Uterus (tissue), 2 donors: ENCODE data around the gene CEP78.

Source experiments
- POLR2A ChIP-seq, 2 donors: fragments of 450-650 bp; IDR thresholded peaks; one replicate each; pipeline ENCODE4 v1.6.1; 2016; ENCODE audit warnings: antibody characterized with exemption in 2 of 2, mild to moderate bottlenecking in 1 of 2, moderate library complexity in 1 of 2
- TF ChIP-seq, protein P1 (sequence below), 4 experiments: fragments of 200-600 bp in 2 of 4; fragments of 450-650 bp in 2 of 4; sonication (generic) in 2 of 4; IDR thresholded peaks; one replicate each; pipeline ENCODE4 v1.5.1; 2016 to 2019; ENCODE audit warnings: antibody characterized with exemption in 4 of 4, mild to moderate bottlenecking in 2 of 4, moderate library complexity in 1 of 4

DNA sequence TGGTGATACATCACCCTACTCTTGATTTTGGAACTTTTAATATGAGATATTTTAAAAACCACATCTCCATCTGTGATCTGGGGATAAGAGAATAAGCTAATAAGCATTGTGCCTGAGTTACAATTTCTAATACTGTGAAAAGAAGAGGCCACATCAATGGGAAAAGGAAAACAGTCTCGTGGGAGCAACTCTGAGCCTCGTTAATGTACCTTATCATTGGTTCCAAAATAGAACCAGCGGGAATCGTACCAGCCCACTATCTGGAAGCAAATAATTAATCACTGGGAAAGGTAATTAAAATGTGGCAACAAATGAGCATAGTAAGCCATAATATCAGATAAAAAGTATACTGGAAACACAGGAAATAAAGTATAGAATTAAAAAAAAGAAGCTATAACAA is 28.0 kb upstream of the CEP78 start:
- TF ChIP-seq, protein P1, sequence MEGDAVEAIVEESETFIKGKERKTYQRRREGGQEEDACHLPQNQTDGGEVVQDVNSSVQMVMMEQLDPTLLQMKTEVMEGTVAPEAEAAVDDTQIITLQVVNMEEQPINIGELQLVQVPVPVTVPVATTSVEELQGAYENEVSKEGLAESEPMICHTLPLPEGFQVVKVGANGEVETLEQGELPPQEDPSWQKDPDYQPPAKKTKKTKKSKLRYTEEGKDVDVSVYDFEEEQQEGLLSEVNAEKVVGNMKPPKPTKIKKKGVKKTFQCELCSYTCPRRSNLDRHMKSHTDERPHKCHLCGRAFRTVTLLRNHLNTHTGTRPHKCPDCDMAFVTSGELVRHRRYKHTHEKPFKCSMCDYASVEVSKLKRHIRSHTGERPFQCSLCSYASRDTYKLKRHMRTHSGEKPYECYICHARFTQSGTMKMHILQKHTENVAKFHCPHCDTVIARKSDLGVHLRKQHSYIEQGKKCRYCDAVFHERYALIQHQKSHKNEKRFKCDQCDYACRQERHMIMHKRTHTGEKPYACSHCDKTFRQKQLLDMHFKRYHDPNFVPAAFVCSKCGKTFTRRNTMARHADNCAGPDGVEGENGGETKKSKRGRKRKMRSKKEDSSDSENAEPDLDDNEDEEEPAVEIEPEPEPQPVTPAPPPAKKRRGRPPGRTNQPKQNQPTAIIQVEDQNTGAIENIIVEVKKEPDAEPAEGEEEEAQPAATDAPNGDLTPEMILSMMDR (IDR thresholded peaks at IDR 0.05), result no peak
- no peak for TF ChIP-seq POLR2A (IDR thresholded peaks at IDR 0.05)
